A673 (cell line): ENCODE results near the gene AGMAT. TPM values are rescaled to one million over a fixed set of nuclear protein-coding genes. Genes with fewer than 3 reads are reported as not detected.

Experiments
- Bru-seq: library from RNA; stranded (reverse); fragments of 400-500 nt; gene quantifications from one replicate; lab custom pipeline; 2021; lab: Mats Ljungman, UMichigan
- BruChase-seq, 2 experiments: library from RNA; stranded (reverse); fragments of 400-500 nt; gene quantifications; one replicate each; lab custom pipeline; 2021; lab: Mats Ljungman, UMichigan
- BruUV-seq: library from RNA; stranded (reverse); fragments of 400-500 nt; replicated peaks from 2 replicates; lab custom pipeline; 2021; lab: Mats Ljungman, UMichigan
- CTCF ChIA-PET: fragments of 300-600 bp; sonication (Branson Sonifier 250); formaldehyde crosslinking; loops from one replicate; lab custom pipeline; 2022; ENCODE audit warnings: antibody characterized with exemption; lab: Charles Lee
- POLR2A ChIA-PET: fragments of 300-600 bp; sonication (Branson Sonifier 250); formaldehyde crosslinking; loops from one replicate; lab custom pipeline; 2022; ENCODE audit warnings: antibody characterized with exemption; ENCODE audit not compliant: low non-redundant PET; lab: Charles Lee
- DNase-seq: peaks from one replicate; pipeline ENCODE4 v3.0.0-alpha.2; 2015; ENCODE audit warnings: low spot score
- H3K27ac ChIP-seq: fragments of 200-600 bp; sonication (generic); 2 replicates; pipeline ENCODE4 v1.5.1; 2016; ENCODE audit warnings: mixed run types, low read depth, mild to moderate bottlenecking, mixed read lengths, antibody characterized with exemption, low read length; ENCODE audit not compliant: poor library complexity, severe bottlenecking
- H3K27me3 ChIP-seq: fragments of 200-600 bp; sonication (generic); replicated peaks from 2 replicates; pipeline ENCODE4 v1.6.1; 2017; ENCODE audit warnings: mixed run types, low read depth, mild to moderate bottlenecking, mixed read lengths, antibody characterized with exemption, low read length; ENCODE audit not compliant: insufficient read depth, poor library complexity
- H3K36me3 ChIP-seq: fragments of 200-600 bp; sonication (generic); 2 replicates; pipeline ENCODE4 v1.6.1; 2016; ENCODE audit warnings: mixed run types, mild to moderate bottlenecking, mixed read lengths, antibody characterized with exemption, low read length; ENCODE audit not compliant: insufficient read depth, poor library complexity, severe bottlenecking
- H3K4me1 ChIP-seq: fragments of 200-600 bp; sonication (generic); 2 replicates; pipeline ENCODE4 v1.6.1; 2017; ENCODE audit warnings: mixed run types, mild to moderate bottlenecking, mixed read lengths, antibody characterized with exemption, low read length; ENCODE audit not compliant: insufficient read depth, poor library complexity, severe bottlenecking
- H3K4me3 ChIP-seq: fragments of 200-600 bp; sonication (generic); 2 replicates; pipeline ENCODE4 v1.5.1; 2016; ENCODE audit warnings: low read depth, mixed run types, mild to moderate bottlenecking, mixed read lengths, low read length; ENCODE audit not compliant: poor library complexity, severe bottlenecking
- H3K9me3 ChIP-seq: fragments of 200-600 bp; sonication (generic); 2 replicates; pipeline ENCODE4 v1.6.1; 2016; ENCODE audit warnings: mixed run types, low read depth, mild to moderate bottlenecking, mixed read lengths, antibody characterized with exemption, low read length; ENCODE audit not compliant: poor library complexity, severe bottlenecking
- EZH2 ChIP-seq: fragments of 200-600 bp; sonication (generic); IDR thresholded peaks from 2 replicates; pipeline ENCODE4 v1.6.1; 2017; ENCODE audit warnings: borderline replicate concordance, low read depth, mild to moderate bottlenecking, mixed read lengths, antibody characterized with exemption, low read length; ENCODE audit not compliant: poor library complexity, severe bottlenecking
- intact Hi-C: fragments of 100-400 bp; cut with micrococcal nuclease; formaldehyde crosslinking; loops from one replicate; pipeline ENCODE4 v1.10.0; 2022; ENCODE audit not compliant: unreplicated experiment
- long read RNA-seq: library from polyadenylated mRNA; stranded (forward); transcript quantifications from one replicate; pipeline ENCODE4 v2.0.0, GENCODE V29; 2022
- total RNA-seq: library from RNA; stranded (reverse); gene quantifications from 2 replicates; pipeline ENCODE4 v1.2.3, GENCODE V29; 2021
- TF ChIP-seq, protein P1 (sequence below): fragments of 300-800, 200-600 bp; sonication (generic); conservative IDR thresholded peaks from 2 replicates; pipeline ENCODE4 v1.5.1; 2017; ENCODE audit warnings: low read depth, mild to moderate bottlenecking, antibody characterized with exemption, low read length, moderate library complexity, mixed read lengths

AGMAT gene, protein sequence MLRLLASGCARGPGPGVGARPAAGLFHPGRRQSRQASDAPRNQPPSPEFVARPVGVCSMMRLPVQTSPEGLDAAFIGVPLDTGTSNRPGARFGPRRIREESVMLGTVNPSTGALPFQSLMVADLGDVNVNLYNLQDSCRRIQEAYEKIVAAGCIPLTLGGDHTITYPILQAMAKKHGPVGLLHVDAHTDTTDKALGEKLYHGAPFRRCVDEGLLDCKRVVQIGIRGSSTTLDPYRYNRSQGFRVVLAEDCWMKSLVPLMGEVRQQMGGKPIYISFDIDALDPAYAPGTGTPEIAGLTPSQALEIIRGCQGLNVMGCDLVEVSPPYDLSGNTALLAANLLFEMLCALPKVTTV
- total RNA-seq (0.11 and 0.20 TPM in 2 replicates), Bru-seq, nascent RNA (percentile 14 among the genes with signal in this experiment), BruChase-seq, experiment 1, labeled RNA remaining after a 2-hour chase (percentile 6 among the genes with signal in this experiment), BruChase-seq, experiment 2, labeled RNA remaining after a 6-hour chase (percentile 13 among the genes with signal in this experiment)
- long read RNA-seq: 0 reads

DNA sequence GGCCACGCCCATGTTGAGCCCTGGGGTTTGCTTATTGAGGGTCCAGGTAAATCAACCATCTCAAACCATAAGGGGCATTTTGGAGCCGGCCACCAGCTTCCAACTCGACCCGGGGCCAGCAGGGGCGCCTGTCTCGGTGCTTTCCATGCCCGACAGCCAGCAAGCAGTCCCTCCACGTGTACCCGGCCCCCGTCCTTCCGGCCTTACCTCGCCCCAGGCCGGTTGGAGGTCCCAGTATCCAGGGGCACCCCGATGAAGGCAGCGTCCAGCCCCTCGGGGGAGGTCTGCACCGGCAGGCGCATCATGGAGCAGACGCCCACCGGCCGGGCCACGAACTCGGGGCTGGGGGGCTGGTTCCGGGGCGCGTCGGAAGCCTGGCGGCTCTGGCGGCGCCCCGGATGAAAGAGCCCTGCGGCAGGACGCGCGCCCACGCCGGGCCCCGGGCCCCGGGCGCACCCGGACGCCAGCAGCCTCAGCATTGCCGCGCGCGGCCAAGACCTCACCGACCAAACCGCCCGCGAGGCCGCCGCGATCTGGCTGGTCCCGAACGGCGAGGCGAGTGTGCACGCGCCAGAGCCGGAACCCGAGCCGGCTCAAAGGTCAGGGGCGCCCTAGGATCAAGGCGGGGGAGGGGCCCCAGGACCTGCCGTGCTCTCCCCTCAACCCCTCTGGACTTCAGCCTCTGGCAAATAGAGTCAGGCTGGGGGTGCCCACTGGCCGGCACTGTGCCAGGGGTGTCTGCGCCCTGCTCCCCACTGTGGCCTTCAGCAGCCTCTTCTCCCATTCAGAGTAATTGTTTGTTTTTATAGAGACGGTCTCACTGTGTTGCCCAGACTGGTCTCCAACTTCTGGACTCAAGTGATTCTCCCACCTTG, at the start of gene AGMAT:
TSS of gene AGMAT (minus strand) at position 563 of the 875 bp plus-strand sequence. CDS start at position 479, 84 bp downstream.
- ChIA-PET POLR2A (no interaction called here), CTCF (no interaction called here)
- no TSS peak for BruUV-seq
- DNase-seq: peak; percentile 29
- intact Hi-C loops: no loop called here
- Histone ChIP-seq H3K36me3 (no peaks in the 10 kb centered on the region), H3K27me3 (no peaks in the 10 kb centered on the region), H3K4me1 (no peaks in the 10 kb centered on the region), H3K9me3 (no peaks in the 10 kb centered on the region), H3K27ac (no peak within 1 kb of the TSS), H3K4me3 (peak within 1 kb of the TSS; percentile 40)
- TF ChIP-seq, protein P1, sequence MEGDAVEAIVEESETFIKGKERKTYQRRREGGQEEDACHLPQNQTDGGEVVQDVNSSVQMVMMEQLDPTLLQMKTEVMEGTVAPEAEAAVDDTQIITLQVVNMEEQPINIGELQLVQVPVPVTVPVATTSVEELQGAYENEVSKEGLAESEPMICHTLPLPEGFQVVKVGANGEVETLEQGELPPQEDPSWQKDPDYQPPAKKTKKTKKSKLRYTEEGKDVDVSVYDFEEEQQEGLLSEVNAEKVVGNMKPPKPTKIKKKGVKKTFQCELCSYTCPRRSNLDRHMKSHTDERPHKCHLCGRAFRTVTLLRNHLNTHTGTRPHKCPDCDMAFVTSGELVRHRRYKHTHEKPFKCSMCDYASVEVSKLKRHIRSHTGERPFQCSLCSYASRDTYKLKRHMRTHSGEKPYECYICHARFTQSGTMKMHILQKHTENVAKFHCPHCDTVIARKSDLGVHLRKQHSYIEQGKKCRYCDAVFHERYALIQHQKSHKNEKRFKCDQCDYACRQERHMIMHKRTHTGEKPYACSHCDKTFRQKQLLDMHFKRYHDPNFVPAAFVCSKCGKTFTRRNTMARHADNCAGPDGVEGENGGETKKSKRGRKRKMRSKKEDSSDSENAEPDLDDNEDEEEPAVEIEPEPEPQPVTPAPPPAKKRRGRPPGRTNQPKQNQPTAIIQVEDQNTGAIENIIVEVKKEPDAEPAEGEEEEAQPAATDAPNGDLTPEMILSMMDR: no peak
- TF ChIP-seq EZH2: no peak

DNA sequence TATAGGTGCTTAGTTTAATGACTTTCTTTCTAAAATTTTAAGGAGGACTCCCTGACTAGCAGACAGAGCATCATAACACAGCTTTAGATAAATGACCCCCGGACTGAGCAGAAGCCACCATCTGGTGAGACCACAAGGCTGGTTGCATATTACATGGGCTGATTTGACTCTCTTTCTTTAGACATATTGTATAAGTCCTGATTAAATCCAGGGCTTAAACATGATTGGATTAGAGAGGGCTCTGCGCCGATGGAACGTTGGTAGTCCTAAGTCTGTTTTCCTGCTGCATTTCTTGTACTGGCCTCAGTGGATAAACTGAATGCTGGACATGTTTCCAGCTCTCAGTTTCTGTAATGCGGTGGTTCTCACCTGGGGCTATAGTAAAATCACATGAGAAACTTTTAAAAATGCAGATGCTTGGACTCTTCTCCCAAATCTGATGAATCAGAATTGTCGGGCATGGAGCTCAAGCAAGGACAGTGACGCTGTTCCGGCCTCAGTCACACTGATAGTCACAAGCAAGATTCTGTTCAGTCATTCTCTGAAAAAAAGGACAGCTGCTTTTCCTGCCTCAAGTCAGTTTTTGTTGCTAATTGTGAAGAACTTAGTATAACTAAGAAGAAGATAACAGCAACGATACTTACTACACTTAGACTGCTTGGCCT, 49.0 kb upstream of the AGMAT start:
- Histone ChIP-seq H3K9me3 (no peaks in the 10 kb centered on the region), H3K36me3 (peaks cover 75% of the 10 kb centered on the region), H3K4me3 (no peak overlapping the region), H3K4me1 (no peaks in the 10 kb centered on the region), H3K27ac (no peak overlapping the region), H3K27me3 (no peaks in the 10 kb centered on the region)
- ChIA-PET CTCF (no interaction called here), POLR2A (no interaction called here)
- BruUV-seq: no TSS peak
- no peak for TF ChIP-seq EZH2
- TF ChIP-seq, protein P1: no peak
- no peak for DNase-seq
- intact Hi-C loops: no loop called here

DNA sequence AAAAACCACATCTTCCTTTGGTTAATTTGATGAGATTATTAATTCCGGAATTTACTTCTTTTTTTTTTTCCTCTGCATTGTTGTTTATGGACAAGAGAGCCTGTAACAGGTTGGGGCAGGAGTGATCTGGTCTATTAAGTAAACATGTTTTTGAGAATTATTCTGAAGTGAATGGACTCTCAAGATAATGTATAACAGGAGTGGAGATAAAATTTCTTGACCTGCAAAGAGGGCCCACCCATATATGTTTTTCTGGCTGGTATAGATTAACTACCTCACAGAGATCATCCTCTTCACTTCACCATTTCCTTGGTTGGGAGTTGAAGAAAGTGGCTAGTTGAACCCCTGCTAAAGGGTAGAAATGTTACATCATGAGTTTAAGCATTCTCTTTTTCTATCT, 43.2 kb upstream of the AGMAT start:
- DNase-seq: no peak
- CTCF ChIA-PET: no interaction called here
- Histone ChIP-seq H3K4me1 (peaks cover 3% of the 10 kb centered on the region), H3K27ac (peak overlapping the region; percentile 1), H3K36me3 (peaks cover 54% of the 10 kb centered on the region), H3K4me3 (no peak overlapping the region), H3K27me3 (no peaks in the 10 kb centered on the region), H3K9me3 (no peaks in the 10 kb centered on the region)
- no TSS peak for BruUV-seq
- POLR2A ChIA-PET: interaction anchor here (0.5 kb wide), 1 partner anchor 348 kb away, joined by 4 read pairs; the partner anchor contains the start of gene ZBTB17
- intact Hi-C loops: no loop called here
- TF ChIP-seq, protein P1: no peak
- no peak for TF ChIP-seq EZH2
